Measurements from ENCODE around the gene RORC. TPM values are rescaled to one million over a fixed set of nuclear protein-coding genes. Genes with fewer than 3 reads are reported as not detected.
"Not testable (repeated sequence)": the region's sequence is repeated elsewhere in the genome, so short reads cannot be mapped to it uniquely, and the experiment has no call there.

Gene RORC
- total RNA-seq = 15.4 TPM
- long read RNA-seq, transcript RORC-201 (11 exons, 2,180 nt) = major isoform, 11 of 24 reads
- long read RNA-seq, partial matches to known transcripts = 6 of 24 reads
- long read RNA-seq, other reads (novel, unspliced or antisense) = 6 of 24 reads

- ATAC-seq (ENCODE audit: poor library complexity) (peak; percentile 89), DNase-seq (peak; percentile 70)
- intact Hi-C loops (cut with DNase I) = loop anchor here (10.0 kb wide), 1 partner anchor 67 kb away; the partner anchor contains the start of gene MRPL9
Measured at GRCh38 chr1:151831605-151832004, at the start of gene RORC. TSS of gene RORC (minus strand) at chr1:151831802. CDS start at chr1:151831764, 38 bp downstream.

- intact Hi-C loops (cut with DNase I) = no loop called here
- no peak for DNase-seq
- no peak for ATAC-seq (ENCODE audit: poor library complexity)
Measured at GRCh38 chr1:151875419-151876097, 44.0 kb upstream of the RORC start.

DNA sequence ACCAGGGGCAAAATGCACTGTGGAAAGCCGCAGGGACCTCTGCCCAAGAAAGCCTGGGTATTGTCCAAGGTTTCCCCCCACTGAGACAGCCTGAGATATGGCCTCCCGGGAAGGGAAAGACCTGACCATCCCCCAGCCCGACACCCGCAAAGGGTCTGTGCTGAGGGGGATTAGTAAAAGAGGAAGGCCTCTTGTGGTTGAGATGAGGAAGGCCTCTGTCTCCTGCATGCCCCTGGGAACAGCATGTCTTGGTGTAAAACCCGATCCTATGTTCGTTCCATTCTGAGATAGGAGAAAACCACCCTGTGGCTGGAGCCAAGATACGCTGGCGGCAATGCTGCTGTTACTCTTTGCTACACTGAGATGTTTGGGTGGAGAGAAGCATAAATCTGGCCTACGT is 41.2 kb upstream of the RORC start:
- ATAC-seq (ENCODE audit: poor library complexity); intact Hi-C loops (cut with DNase I); DNase-seq: not testable (repeated sequence)

- no peak for ATAC-seq (ENCODE audit: poor library complexity)
- intact Hi-C loops (cut with DNase I) = no loop called here
Measured at GRCh38 chr1:151871284-151872030, 39.9 kb upstream of the RORC start.

DNA sequence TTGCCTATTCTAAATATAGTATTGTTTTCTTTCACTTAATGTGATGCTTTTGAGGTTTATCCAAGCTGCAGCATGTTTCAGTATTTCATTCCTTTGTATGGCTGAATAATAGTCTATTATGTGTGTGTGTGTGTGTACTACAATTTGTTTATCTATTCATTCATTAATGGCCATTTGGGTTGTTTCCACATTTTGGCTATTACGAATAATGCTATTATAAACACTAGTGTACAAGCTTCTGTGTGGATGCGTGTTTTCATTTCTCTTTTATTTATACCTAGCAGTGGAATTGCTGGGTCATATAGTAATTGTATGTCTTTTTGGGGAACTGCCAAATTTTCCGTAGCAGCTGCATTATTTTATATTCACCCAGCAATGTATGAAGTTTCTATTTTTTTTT is 36.9 kb upstream of the RORC start:
- DNase-seq (no peak), ATAC-seq (ENCODE audit: poor library complexity) (no peak)
- intact Hi-C loops (cut with DNase I) = no loop called here

More at GRCh38 chr1:151871284-151872030, 39.9 kb upstream of the RORC start:
- no peak for DNase-seq

DNA sequence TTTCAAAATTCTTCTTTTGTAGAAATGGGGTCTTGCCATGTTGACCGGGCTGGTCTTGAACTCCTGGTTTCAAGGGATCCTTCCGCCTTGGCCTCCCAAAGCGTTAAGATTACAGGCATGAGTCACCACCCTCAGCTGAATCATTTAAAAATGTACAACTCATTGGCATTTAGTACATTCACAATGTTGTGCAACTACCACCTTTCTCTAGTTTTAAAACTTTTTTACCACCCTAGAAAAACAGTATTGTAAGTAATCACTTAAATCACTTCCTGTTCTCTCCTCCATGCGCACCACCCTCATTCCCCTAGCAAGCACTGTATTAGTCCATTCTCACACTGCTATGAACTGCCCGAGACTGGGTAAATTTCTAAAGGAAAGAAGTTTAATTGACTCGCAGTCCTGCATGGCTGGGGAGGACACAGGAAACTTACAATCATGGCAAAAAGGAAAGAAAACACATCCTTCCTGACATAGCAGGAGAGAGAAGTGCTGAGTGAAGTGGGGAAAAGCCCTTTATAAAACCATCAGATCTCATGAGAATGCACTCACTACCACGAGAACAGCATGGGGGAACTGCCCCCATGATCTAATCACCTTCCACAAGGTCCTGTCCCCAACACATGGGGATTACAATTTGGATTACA is 36.3 kb upstream of the RORC start:
- no peak for ATAC-seq (ENCODE audit: poor library complexity)
- intact Hi-C loops (cut with DNase I) = no loop called here

GRCh38 chr1:151867321-151867720 is 35.7 kb upstream of the RORC start:
- ATAC-seq (ENCODE audit: poor library complexity) = no peak

More for the DNA sequence above, 36.3 kb upstream of the RORC start:
- DNase-seq = no peak

GRCh38 chr1:151864411-151864810 is 32.8 kb upstream of the RORC start:
- peak; percentile 81 for ATAC-seq (ENCODE audit: poor library complexity)
- intact Hi-C loops (cut with DNase I) = no loop called here

More at GRCh38 chr1:151867321-151867720, 35.7 kb upstream of the RORC start:
- no peak for DNase-seq
- intact Hi-C loops (cut with DNase I) = no loop called here

GRCh38 chr1:151862604-151863003 is 31.0 kb upstream of the RORC start:
- ATAC-seq (ENCODE audit: poor library complexity) = no peak
- intact Hi-C loops (cut with DNase I) = no loop called here
- no peak for DNase-seq

More at GRCh38 chr1:151864411-151864810, 32.8 kb upstream of the RORC start:
- no peak for DNase-seq

DNA sequence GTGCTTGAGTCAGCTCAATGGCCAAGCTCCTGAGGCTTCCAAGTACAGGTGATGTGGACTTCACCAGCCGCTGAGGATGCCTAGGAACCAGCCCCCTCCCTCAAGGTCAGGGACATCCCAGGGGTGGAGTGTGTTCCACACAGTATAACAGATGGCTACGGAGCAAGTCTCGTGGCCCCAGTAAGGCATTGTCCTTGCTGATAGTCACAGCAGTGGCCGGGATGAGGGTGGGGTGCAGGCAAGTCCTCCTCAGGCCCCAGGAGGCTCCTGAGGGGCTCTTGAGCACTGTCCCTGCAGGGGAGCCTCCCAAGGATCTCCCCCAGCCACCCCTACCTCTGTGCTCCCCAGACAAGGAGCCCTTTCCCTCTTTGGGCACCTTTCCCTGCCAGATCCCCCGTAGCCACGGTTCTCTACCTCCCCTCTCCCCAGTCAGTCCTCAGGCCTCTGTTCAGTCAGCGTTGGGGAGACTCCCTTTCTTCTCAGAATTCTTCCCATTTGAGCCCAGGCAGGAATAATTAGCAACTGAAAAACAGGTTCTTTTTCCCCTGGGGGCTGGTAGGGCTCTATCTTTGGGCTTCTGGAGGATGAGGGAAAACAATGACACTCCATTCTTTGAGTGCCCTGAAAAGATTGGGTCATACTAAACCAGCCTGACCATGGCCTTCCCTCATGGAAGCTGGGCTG is 29.0 kb upstream of the RORC start:
- DNase-seq = no peak
- no peak for ATAC-seq (ENCODE audit: poor library complexity)
- intact Hi-C loops (cut with DNase I) = no loop called here

DNA sequence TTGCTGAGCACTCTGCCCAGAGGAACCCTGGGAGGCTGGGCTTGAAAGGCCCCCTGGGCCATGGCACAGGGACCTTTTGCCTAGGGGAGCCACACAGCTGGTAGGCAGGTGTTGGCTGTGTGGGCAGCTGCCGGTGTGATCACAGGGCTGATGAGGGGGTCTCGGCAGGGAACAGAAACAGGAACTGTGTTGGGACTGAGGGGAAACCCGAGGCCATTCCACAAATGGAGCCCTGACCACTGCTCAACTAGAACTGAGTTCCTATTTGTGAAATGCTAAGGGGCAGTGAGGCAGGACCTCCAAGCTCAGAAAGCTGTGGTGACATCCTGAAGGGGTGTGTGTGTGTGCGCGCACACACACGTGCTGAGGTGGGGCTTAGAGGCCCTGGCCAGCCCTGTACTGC is 28.3 kb upstream of the RORC start:
- no peak for ATAC-seq (ENCODE audit: poor library complexity)
- intact Hi-C loops (cut with DNase I) = no loop called here
- no peak for DNase-seq

DNA sequence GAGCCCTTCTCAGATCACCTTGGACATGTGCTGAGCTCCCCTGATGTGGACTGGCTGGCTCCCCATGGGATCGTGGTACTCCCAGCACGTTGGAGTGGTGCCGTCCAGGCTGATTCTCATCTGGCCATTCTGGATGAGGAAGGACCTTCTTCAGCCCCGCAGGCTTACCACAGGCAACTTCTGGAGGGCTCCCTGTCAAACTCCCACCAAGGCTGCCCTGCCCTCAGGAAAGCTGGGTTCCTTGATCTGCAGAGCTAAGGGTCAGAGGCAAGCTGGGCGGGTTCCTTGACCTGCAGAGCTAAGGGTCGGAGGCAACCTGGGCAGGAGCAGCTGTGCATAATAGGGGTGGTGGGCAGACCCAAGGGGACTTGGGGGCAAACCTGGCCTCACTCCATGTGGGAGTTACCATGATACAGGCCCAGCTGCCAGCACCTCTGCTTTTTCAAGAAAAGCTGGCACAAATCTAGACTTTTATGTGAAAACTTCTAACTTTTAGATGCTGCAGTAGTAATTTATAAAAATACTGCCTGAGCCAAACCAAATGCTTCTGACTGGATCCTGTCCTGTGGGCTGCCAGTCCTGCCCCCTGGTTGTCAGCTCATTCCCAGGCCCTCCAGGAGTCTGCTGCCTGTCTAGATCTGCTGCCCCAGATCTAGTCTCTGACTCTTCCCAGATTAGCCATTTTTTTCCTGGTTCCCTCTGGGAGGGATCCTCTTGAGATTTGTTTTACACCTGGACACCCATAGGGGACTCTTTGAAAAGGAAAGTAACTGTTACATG is 27.5 kb upstream of the RORC start:
- ATAC-seq (ENCODE audit: poor library complexity) (no peak), DNase-seq (no peak)
- intact Hi-C loops (cut with DNase I) = no loop called here

GRCh38 chr1:151858030-151858746 is 26.6 kb upstream of the RORC start:
- DNase-seq (no peak), ATAC-seq (ENCODE audit: poor library complexity) (no peak)
- intact Hi-C loops (cut with DNase I) = no loop called here

- intact Hi-C loops (cut with DNase I) = no loop called here
- ATAC-seq (ENCODE audit: poor library complexity) (no peak), DNase-seq (no peak)
Measured at GRCh38 chr1:151855933-151856332, 24.3 kb upstream of the RORC start.

DNA sequence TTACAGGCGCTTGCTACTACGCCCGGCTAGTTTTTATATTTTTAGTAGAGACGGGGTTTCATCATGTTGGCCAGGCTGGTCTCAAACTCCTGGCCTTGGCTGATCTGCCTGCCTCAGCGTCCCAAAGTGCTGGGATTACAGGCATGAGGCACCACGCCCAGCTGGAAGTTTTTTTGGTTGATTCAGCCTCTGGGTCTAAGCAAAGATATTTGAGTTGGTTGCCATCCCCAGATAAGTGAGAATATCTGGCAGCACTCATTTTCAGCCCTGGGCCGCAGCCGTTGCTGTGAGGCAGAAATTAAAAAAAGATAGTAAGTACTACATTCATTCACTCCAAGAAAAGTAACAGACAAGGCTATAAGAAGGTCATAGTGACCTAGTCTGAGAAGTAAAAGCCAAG is 23.9 kb upstream of the RORC start:
- ATAC-seq (ENCODE audit: poor library complexity) = peak; percentile 55
- peak; percentile 61 for DNase-seq
- intact Hi-C loops (cut with DNase I) = not testable (repeated sequence)

DNA sequence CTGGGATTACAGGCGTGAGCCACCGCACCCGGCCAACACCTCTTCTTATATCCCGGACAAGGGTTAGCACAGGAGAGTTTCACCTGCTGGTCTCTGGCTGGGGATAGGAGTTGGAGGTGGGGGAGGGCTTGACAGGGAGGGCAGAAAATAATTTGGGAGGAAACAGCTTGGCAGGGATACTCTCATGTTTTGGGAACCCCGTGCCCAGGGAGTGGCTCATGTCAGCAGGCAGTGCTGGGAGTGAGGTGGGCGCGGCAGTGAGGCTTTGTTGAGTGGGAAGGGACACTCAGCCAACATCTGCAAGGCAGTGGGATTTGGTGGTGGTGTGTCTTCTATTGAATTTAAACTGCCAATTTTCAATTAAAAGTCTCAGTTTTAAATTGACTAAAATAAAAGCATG is 23.1 kb upstream of the RORC start:
- ATAC-seq (ENCODE audit: poor library complexity) (no peak), DNase-seq (no peak)
- intact Hi-C loops (cut with DNase I) = no loop called here

DNA sequence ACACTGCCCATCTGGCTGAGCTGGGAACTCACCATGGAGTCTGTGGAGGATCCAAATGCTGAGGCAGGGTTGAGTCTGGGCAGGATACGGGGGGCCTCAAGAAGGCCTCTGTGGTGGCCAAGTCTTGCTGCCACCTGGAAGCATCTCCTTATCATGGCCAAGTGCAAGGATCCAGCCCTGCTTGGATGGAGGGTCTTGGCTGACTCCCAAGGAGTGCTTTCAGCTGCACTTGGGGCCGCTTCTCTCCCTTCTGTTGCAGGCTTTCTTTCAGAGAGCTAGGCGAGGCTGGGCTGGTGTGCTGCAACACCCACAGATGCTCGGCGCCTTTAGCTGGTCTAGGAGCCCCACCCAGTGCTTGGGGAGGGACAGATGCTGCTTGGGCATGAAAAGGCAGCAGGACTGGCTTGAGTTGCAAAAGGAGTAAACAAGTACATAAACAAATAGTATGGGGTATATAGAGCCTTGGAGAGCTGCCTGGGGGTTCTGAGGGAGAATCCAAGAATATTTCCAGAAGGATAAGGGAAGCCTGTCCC is 21.9 kb upstream of the RORC start, which contains the start of gene THEM5:
THEM5 (minus strand) TSS at position 302 of the 533 bp plus-strand sequence; CDS start at position 155, 147 bp downstream.
- ATAC-seq (ENCODE audit: poor library complexity) (no peak), DNase-seq (no peak)
- intact Hi-C loops (cut with DNase I) = no loop called here
